ENCODE data around the gene WDR27.

Gene WDR27

DNA sequence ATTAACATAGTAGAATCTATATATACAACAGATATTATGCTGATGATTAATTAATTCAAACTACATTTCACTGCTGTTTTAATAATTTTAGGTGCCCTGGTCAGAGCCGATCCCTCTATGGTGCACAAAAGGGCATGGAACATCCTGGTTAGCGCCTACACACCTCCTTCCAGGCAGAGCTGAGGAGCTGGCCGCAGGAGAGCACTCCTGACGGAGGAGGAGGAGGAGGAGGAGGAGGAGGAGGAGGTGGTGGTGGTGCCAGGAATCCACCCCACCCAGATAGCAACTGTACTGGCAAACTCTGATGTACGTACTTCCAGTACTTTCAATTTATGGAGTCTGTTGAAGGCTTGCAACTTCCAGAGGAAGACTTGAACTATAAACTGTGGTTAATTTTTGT, 244.1 kb downstream of the WDR27 start:
- Histone ChIP-seq H3K79me1 (ENCODE audit: low read depth, low read length) (no peaks in the 10 kb centered on the region), H3K9me3 (replicated peaks in 1 of 2; ENCODE audit: control insufficient read depth in 2 of 2, insufficient read depth in 1 of 2, low read depth in 1 of 2, low read length in 2 of 2) (peaks cover 2 to 5% of the 10 kb centered on the region in 2 donors), H3K4me1 (ENCODE audit: control insufficient read depth in 2 of 2, insufficient read depth in 1 of 2, low read depth in 1 of 2, low read length in 2 of 2) (peaks cover 0 to 2% of the 10 kb centered on the region in 2 donors), H3K14ac (ENCODE audit: low read length) (no peak overlapping the region), H2BK12ac (ENCODE audit: low read length) (no peak overlapping the region), H4K8ac (ENCODE audit: low read depth, low read length) (no peak overlapping the region), H3K36me3 (replicated peaks in 1 of 2; ENCODE audit: control insufficient read depth in 2 of 2, insufficient read depth in 2 of 2, low read length in 2 of 2) (no peaks in the 10 kb centered on the region), H3K4me2 (ENCODE audit: insufficient read depth, low read length, poor library complexity, severe bottlenecking) (no peak overlapping the region), H3K27me3 (ENCODE audit: control insufficient read depth in 3 of 3, insufficient read depth in 3 of 3, low read depth in 1 of 3, low read length in 3 of 3) (no peaks in the 10 kb centered on the region), H2BK5ac (ENCODE audit: low read length) (no peak overlapping the region), H3K4ac (ENCODE audit: low read length) (no peak overlapping the region), H2BK15ac (ENCODE audit: low read length) (no peak overlapping the region), H3K4me3 (ENCODE audit: low read length in 2 of 2) (no peak overlapping the region), H4K91ac (ENCODE audit: low read depth, low read length, poor library complexity) (no peak overlapping the region), H3K27ac (replicated peaks; ENCODE audit: low read length) (no peak overlapping the region), H3K18ac (ENCODE audit: low read length) (no peak overlapping the region), H2AFZ (ENCODE audit: low read length) (no peak overlapping the region), H3K23ac (ENCODE audit: low read depth, low read length, poor library complexity) (no peak overlapping the region), H3K9ac (ENCODE audit: low read depth, low read length, poor library complexity) (no peak overlapping the region), H2AK5ac (ENCODE audit: low read depth, low read length) (no peak overlapping the region), H2BK120ac (ENCODE audit: low read depth, low read length) (no peak overlapping the region)
- WGBS, 2 donors (ENCODE audit: extremely low coverage in 2 of 2, insufficient read length in 2 of 2, insufficient replicate concordance in 1 of 2) = no CpG with 5 or more reads among the region's 5 CpGs
- DNase-seq (ENCODE audit: low spot score) = no peak

- no peak overlapping the region for H2AK5ac ChIP-seq (ENCODE audit: low read depth, low read length)
- no peak overlapping the region for H3K27ac ChIP-seq (replicated peaks; ENCODE audit: low read length)
- H2BK15ac ChIP-seq (ENCODE audit: low read length) = no peak overlapping the region
- no peak for DNase-seq (ENCODE audit: low spot score)
- H3K18ac ChIP-seq (ENCODE audit: low read length) = peak overlapping the region; percentile 62
- H3K9ac ChIP-seq (ENCODE audit: low read depth, low read length, poor library complexity) = no peak overlapping the region
- H3K23ac ChIP-seq (ENCODE audit: low read depth, low read length, poor library complexity) = peak overlapping the region; percentile 29
- H3K4me1 ChIP-seq (ENCODE audit: control insufficient read depth in 2 of 2, insufficient read depth in 1 of 2, low read depth in 1 of 2, low read length in 2 of 2) = peaks cover 0 to 2% of the 10 kb centered on the region in 2 donors
- no peak overlapping the region for H3K4me2 ChIP-seq (ENCODE audit: insufficient read depth, low read length, poor library complexity, severe bottlenecking)
- peak overlapping the region; percentile 4 for H2BK5ac ChIP-seq (ENCODE audit: low read length)
- H3K27me3 ChIP-seq (ENCODE audit: control insufficient read depth in 3 of 3, insufficient read depth in 3 of 3, low read depth in 1 of 3, low read length in 3 of 3) = no peaks in the 10 kb centered on the region
- no peak overlapping the region for H2BK120ac ChIP-seq (ENCODE audit: low read depth, low read length)
- H4K91ac ChIP-seq (ENCODE audit: low read depth, low read length, poor library complexity) = peak overlapping the region; percentile 22
- no peak overlapping the region for H2AFZ ChIP-seq (ENCODE audit: low read length)
- peaks cover 2 to 5% of the 10 kb centered on the region in 2 donors for H3K9me3 ChIP-seq (replicated peaks in 1 of 2; ENCODE audit: control insufficient read depth in 2 of 2, insufficient read depth in 1 of 2, low read depth in 1 of 2, low read length in 2 of 2)
- peak overlapping the region; percentile 9 for H3K14ac ChIP-seq (ENCODE audit: low read length)
- H3K4me3 ChIP-seq (ENCODE audit: low read length in 2 of 2) = no peak overlapping the region
- no peak overlapping the region for H2BK12ac ChIP-seq (ENCODE audit: low read length)
- no peaks in the 10 kb centered on the region for H3K79me1 ChIP-seq (ENCODE audit: low read depth, low read length)
- H3K4ac ChIP-seq (ENCODE audit: low read length) = no peak overlapping the region
- H3K36me3 ChIP-seq (replicated peaks in 1 of 2; ENCODE audit: control insufficient read depth in 2 of 2, insufficient read depth in 2 of 2, low read length in 2 of 2) = no peaks in the 10 kb centered on the region
- WGBS, 2 donors (ENCODE audit: extremely low coverage in 2 of 2, insufficient read length in 2 of 2, insufficient replicate concordance in 1 of 2) = no CpG with 5 or more reads among the region's 12 CpGs
- H4K8ac ChIP-seq (ENCODE audit: low read depth, low read length) = no peak overlapping the region
These were observed 245.0 kb downstream of the WDR27 start for GRCh38 chr6:169456840-169457239.

DNA sequence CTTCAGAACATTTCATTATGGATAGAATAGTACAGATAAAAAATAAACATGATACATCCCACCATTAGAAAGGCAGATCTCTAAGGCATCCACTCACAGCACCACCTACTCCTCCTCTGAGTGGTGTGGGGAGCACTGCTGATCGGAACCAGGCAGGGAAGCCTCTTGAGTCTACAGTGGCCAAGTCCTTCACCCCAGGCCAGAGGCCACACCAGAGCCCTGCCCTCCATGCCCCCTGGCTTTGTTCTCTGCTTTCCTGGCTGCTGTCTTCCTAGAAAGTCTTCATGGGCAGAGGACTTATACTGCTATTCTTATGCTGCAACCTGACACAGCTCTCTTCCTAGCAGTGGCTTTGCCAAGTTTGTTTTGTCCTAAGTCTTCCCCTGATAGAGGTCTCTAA, 246.4 kb downstream of the WDR27 start:
- Histone ChIP-seq H3K27ac (replicated peaks; ENCODE audit: low read length) (no peak overlapping the region), H2BK12ac (ENCODE audit: low read length) (no peak overlapping the region), H2BK15ac (ENCODE audit: low read length) (no peak overlapping the region), H2AFZ (ENCODE audit: low read length) (no peak overlapping the region), H3K23ac (ENCODE audit: low read depth, low read length, poor library complexity) (no peak overlapping the region), H4K91ac (ENCODE audit: low read depth, low read length, poor library complexity) (no peak overlapping the region), H3K18ac (ENCODE audit: low read length) (no peak overlapping the region), H3K4me3 (ENCODE audit: low read length in 2 of 2) (no peak overlapping the region), H3K14ac (ENCODE audit: low read length) (no peak overlapping the region), H3K9me3 (replicated peaks in 1 of 2; ENCODE audit: control insufficient read depth in 2 of 2, insufficient read depth in 1 of 2, low read depth in 1 of 2, low read length in 2 of 2) (peaks cover 2% of the 10 kb centered on the region in 2 donors), H3K4ac (ENCODE audit: low read length) (no peak overlapping the region), H3K36me3 (replicated peaks in 1 of 2; ENCODE audit: control insufficient read depth in 2 of 2, insufficient read depth in 2 of 2, low read length in 2 of 2) (no peaks in the 10 kb centered on the region), H3K27me3 (ENCODE audit: control insufficient read depth in 3 of 3, insufficient read depth in 3 of 3, low read depth in 1 of 3, low read length in 3 of 3) (no peaks in the 10 kb centered on the region), H3K4me2 (ENCODE audit: insufficient read depth, low read length, poor library complexity, severe bottlenecking) (no peak overlapping the region), H2AK5ac (ENCODE audit: low read depth, low read length) (no peak overlapping the region), H2BK120ac (ENCODE audit: low read depth, low read length) (no peak overlapping the region), H4K8ac (ENCODE audit: low read depth, low read length) (no peak overlapping the region), H3K9ac (ENCODE audit: low read depth, low read length, poor library complexity) (no peak overlapping the region), H3K4me1 (ENCODE audit: control insufficient read depth in 2 of 2, insufficient read depth in 1 of 2, low read depth in 1 of 2, low read length in 2 of 2) (peaks cover 0 to 4% of the 10 kb centered on the region in 2 donors), H2BK5ac (ENCODE audit: low read length) (no peak overlapping the region), H3K79me1 (ENCODE audit: low read depth, low read length) (no peaks in the 10 kb centered on the region)
- DNase-seq (ENCODE audit: low spot score) = no peak
- WGBS, 2 donors (ENCODE audit: extremely low coverage in 2 of 2, insufficient read length in 2 of 2, insufficient replicate concordance in 1 of 2) = no CpG with 5 or more reads among the region's 1 CpG

GRCh38 chr6:169454872-169455204, 247.0 kb downstream of the WDR27 start:
- Histone ChIP-seq H3K9ac (ENCODE audit: low read depth, low read length, poor library complexity) (no peak overlapping the region), H4K8ac (ENCODE audit: low read depth, low read length) (no peak overlapping the region), H3K4me1 (ENCODE audit: control insufficient read depth in 2 of 2, insufficient read depth in 1 of 2, low read depth in 1 of 2, low read length in 2 of 2) (peaks cover 0 to 4% of the 10 kb centered on the region in 2 donors), H2BK12ac (ENCODE audit: low read length) (no peak overlapping the region), H3K18ac (ENCODE audit: low read length) (peak overlapping the region; percentile 44), H2BK120ac (ENCODE audit: low read depth, low read length) (no peak overlapping the region), H3K4me2 (ENCODE audit: insufficient read depth, low read length, poor library complexity, severe bottlenecking) (no peak overlapping the region), H2AK5ac (ENCODE audit: low read depth, low read length) (peak overlapping the region; percentile 67), H3K27me3 (ENCODE audit: control insufficient read depth in 3 of 3, insufficient read depth in 3 of 3, low read depth in 1 of 3, low read length in 3 of 3) (no peaks in the 10 kb centered on the region), H3K4me3 (ENCODE audit: low read length in 2 of 2) (no peak overlapping the region), H4K91ac (ENCODE audit: low read depth, low read length, poor library complexity) (no peak overlapping the region), H2AFZ (ENCODE audit: low read length) (no peak overlapping the region), H2BK15ac (ENCODE audit: low read length) (no peak overlapping the region), H2BK5ac (ENCODE audit: low read length) (peak overlapping the region; percentile 47), H3K14ac (ENCODE audit: low read length) (peak overlapping the region; percentile 60), H3K9me3 (replicated peaks in 1 of 2; ENCODE audit: control insufficient read depth in 2 of 2, insufficient read depth in 1 of 2, low read depth in 1 of 2, low read length in 2 of 2) (peaks cover 0 to 2% of the 10 kb centered on the region in 2 donors), H3K27ac (replicated peaks; ENCODE audit: low read length) (no peak overlapping the region), H3K4ac (ENCODE audit: low read length) (peak overlapping the region; percentile 14), H3K36me3 (replicated peaks in 1 of 2; ENCODE audit: control insufficient read depth in 2 of 2, insufficient read depth in 2 of 2, low read length in 2 of 2) (no peaks in the 10 kb centered on the region), H3K23ac (ENCODE audit: low read depth, low read length, poor library complexity) (no peak overlapping the region), H3K79me1 (ENCODE audit: low read depth, low read length) (no peaks in the 10 kb centered on the region)
- no CpG with 5 or more reads among the region's 10 CpGs for WGBS, 2 donors (ENCODE audit: extremely low coverage in 2 of 2, insufficient read length in 2 of 2, insufficient replicate concordance in 1 of 2)
- no peak for DNase-seq (ENCODE audit: low spot score)
